ENCODE results near the gene KLK14. TPM values are rescaled to one million over a fixed set of nuclear protein-coding genes. Genes with fewer than 3 reads are reported as not detected.

Gene KLK14
- total RNA-seq, 3 donors from 2014 or later, result 0.41 TPM; not detected in 2

DNA sequence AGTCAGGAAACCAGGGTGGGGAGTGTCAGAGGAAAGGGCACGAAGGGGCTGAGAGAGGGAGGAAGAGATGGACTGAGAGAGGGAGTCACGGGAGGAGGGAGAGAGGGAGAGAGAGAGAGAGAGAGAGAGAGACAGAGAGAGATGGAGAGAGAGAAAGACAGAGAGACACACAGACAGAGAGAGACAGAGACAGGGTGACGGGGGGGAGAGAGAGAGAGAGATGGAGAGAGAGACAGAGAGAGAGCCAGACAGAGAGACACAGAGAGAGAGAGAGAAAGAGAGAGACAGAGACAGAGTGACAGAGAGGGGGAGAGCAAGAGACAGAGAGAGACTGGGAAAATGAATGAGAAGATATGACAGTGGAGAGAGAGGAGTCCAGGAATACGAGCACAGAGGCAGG, 494 bp upstream of the KLK14 start:
- DNase-seq, result no peak
- TF ChIP-seq, protein P1, sequence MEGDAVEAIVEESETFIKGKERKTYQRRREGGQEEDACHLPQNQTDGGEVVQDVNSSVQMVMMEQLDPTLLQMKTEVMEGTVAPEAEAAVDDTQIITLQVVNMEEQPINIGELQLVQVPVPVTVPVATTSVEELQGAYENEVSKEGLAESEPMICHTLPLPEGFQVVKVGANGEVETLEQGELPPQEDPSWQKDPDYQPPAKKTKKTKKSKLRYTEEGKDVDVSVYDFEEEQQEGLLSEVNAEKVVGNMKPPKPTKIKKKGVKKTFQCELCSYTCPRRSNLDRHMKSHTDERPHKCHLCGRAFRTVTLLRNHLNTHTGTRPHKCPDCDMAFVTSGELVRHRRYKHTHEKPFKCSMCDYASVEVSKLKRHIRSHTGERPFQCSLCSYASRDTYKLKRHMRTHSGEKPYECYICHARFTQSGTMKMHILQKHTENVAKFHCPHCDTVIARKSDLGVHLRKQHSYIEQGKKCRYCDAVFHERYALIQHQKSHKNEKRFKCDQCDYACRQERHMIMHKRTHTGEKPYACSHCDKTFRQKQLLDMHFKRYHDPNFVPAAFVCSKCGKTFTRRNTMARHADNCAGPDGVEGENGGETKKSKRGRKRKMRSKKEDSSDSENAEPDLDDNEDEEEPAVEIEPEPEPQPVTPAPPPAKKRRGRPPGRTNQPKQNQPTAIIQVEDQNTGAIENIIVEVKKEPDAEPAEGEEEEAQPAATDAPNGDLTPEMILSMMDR (IDR thresholded peaks at IDR 0.05), result no peak
- Histone ChIP-seq H3K36me3 (ENCODE audit: low read depth) (no peaks in the 10 kb centered on the region), H3K9me3 (no peaks in the 10 kb centered on the region), H3K4me1 (ENCODE audit: low read depth) (no peaks in the 10 kb centered on the region), H3K4me3 (no peak overlapping the region)
- intact Hi-C loops (cut with DNase I, micrococcal nuclease), result no loop called here
- ATAC-seq, result no peak

DNA sequence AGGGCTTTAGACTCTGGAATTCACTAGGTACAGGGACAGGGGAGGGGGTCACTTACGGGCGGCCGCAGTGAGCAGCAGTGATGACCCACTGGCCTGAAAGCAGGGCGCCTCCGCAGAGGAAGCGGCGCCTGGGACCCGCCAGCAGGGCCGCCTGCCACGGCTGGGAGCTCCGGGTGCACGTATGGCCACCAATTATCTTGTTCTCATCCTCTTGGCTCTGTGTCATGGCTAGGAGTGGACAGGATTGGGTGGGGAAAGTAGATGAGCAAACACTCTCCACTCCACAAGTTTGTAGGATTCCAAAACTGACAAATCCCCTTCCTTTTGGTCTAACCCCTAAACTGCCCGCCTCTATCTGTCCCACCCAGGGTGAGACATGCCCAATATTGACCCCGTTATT, 1.2 kb downstream of the KLK14 start:
- TF ChIP-seq, protein P1 (IDR thresholded peaks at IDR 0.05), result no peak
- DNase-seq, result no peak
- Histone ChIP-seq H3K4me1 (ENCODE audit: low read depth) (no peaks in the 10 kb centered on the region), H3K36me3 (ENCODE audit: low read depth) (no peaks in the 10 kb centered on the region), H3K9me3 (no peaks in the 10 kb centered on the region), H3K4me3 (no peak overlapping the region)
- no peak for ATAC-seq
- intact Hi-C loops (cut with DNase I, micrococcal nuclease), result no loop called here

DNA sequence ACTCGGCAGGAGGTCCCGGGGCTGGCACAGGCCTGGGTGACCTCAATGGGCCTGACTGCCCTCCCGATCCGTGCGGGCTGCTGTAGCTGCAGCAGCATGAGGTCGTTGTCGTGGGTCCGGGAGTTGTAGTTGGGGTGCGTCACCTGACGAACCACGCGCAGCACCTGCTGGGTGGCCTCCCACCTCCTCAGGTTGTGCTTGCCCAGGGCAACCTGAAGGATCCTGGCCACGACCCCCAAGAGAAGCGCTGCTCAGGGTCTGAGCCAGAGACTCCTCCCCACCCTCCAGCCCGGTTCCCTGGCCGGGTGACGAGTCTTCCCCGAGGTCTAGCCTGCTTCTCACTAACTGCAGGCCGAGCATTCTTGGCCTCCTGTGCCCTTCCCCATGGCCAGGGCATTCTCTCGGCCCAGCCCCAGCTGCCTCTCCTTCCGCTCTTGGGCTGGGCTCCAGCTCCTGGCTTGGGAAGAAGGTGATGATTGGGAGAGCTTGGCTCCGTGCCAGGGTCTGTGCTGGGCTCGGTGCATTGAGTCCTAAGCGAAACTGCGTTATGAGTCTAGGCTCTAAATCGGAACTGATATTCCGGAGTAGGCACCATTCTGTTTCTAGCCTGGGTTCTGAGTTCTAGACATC, 3.1 kb downstream of the KLK14 start:
- intact Hi-C loops (cut with DNase I, micrococcal nuclease), result no loop called here
- Histone ChIP-seq H3K4me3 (no peak overlapping the region), H3K9me3 (no peaks in the 10 kb centered on the region), H3K36me3 (ENCODE audit: low read depth) (no peaks in the 10 kb centered on the region), H3K4me1 (ENCODE audit: low read depth) (no peaks in the 10 kb centered on the region)
- TF ChIP-seq, protein P1 (IDR thresholded peaks at IDR 0.05), result no peak
- DNase-seq, result no peak
- no peak for ATAC-seq

DNA sequence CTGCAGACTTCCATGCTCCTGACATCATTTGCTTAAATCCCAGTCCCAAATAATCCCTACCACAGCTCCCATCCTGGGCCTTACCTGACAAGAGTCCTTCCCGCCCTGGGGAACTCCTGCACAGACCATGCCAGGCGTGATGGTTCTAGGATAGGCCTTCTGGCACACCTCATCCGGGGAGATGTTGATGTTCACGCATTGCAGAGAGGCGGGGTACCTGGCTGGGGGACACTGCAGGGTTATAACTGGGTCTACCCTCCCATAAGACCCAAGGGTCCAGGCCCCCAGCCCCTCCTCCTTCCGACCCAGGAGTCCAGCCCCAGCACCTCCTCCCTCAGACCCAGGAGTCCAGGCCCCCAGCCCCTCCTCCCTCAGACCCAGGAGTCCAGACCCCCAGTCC, 4.0 kb downstream of the KLK14 start:
- no peaks in the 10 kb centered on the region for H3K36me3 ChIP-seq (ENCODE audit: low read depth)
- TF ChIP-seq, protein P1 (IDR thresholded peaks at IDR 0.05), result no peak
- no peaks in the 10 kb centered on the region for H3K4me1 ChIP-seq (ENCODE audit: low read depth)
- no peak for ATAC-seq
- no peak for DNase-seq
- intact Hi-C loops (cut with DNase I, micrococcal nuclease), result no loop called here
- no peaks in the 10 kb centered on the region for H3K9me3 ChIP-seq
- H3K4me3 ChIP-seq, result no peak overlapping the region

DNA sequence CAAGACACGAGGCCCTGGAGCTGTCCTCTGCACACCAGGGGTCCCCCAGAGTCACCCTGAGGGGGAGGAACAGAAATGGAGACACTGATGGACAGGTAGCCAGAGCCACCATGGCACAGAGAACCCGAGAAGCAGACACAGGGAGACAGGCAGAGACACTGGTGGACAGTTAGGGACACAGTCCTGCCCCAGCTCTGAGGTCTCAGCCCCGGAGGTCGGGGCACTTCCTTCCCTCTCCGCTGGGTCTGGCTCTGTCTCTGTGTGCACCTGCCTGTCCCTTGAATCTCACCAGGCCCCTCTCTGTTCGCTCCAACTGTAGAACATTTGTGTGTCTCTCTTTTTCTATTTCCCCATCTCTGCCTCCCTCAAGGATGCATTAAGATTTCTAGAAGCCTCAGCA, 4.6 kb downstream of the KLK14 start:
- Histone ChIP-seq H3K4me1 (ENCODE audit: low read depth) (no peaks in the 10 kb centered on the region), H3K9me3 (no peaks in the 10 kb centered on the region), H3K36me3 (ENCODE audit: low read depth) (no peaks in the 10 kb centered on the region), H3K4me3 (no peak overlapping the region)
- TF ChIP-seq, protein P1 (IDR thresholded peaks at IDR 0.05), result no peak
- intact Hi-C loops (cut with DNase I, micrococcal nuclease), result no loop called here
- DNase-seq, result no peak
- ATAC-seq, result no peak

Data from mucosa of descending colon (tissue), 3 donors.